ENCODE data around the gene CAMSAP1. TPM values are rescaled to one million over a fixed set of nuclear protein-coding genes. Genes with fewer than 3 reads are reported as not detected.

CAMSAP1 gene
- total and polyA plus RNA-seq, 2 donors (not counting 1 experiment from before 2014, with no cell fraction given): 6.6 to 31.0 TPM

DNA sequence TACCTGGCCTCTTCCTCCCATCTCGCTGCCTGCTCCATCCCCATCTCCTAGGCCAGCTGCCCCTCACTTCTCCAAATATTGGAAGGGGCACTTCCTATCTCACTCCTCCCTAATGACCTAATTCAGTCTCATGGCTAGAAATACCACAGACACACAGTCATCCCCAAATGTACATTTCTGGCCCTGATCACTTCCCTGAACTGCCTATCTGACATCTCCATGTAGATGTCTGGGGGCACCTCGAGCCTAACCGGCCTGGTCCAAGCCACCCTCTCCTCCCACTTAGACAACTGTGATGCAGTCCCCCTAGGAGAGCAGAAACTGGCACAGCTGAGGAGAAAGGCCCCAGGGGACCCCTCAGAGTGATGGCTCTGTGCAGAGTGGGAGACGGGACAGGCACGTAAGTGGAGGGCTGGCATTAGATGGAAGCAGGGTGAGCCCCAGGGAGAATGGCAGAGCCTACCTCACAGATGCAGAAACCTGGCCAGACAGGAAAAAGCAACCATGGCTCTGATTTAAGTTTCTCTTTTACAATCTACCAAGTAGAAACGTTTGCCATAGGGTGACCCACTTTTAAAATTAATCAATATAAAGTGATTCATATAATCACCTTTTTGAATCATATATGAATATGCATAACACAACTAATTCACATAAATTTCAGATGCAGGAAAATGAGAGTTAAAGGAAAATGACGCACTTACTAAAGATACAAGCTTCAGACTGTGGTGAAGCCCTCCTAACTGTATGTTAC lies 22.1 kb downstream of the CAMSAP1 start:
- Mint-ChIP-seq H3K27me3 (no peaks in the 10 kb centered on the region), H3K9me3 (ENCODE audit: insufficient read depth) (no peaks in the 10 kb centered on the region), H3K4me3 (no peak overlapping the region), H3K27ac (no peak overlapping the region), H3K4me1 (peaks cover 42% of the 10 kb centered on the region)
- no peaks in the 10 kb centered on the region for H3K27me3 ChIP-seq (replicated peaks in 1 of 4; ENCODE audit: control extremely low read depth in 1 of 4, control insufficient read depth in 3 of 4, insufficient read depth in 4 of 4, low read length in 3 of 4)
- no peak overlapping the region for H3K9ac ChIP-seq (ENCODE audit: low read length)
- no peak overlapping the region for H3K27ac ChIP-seq (ENCODE audit: low read length in 2 of 2)
- POLR2A ChIA-PET: no interaction called here
- DNase-seq (no peak), ATAC-seq (ENCODE audit: low read depth) (no peak)
- H3K4me3 ChIP-seq (ENCODE audit: control extremely low read depth in 1 of 5, extremely low read depth in 1 of 5, insufficient read depth in 1 of 5, low read depth in 2 of 5, low read length in 4 of 5): no peak overlapping the region
- H3K4me2 ChIP-seq (replicated peaks; ENCODE audit: low read depth, low read length, poor library complexity, severe bottlenecking): no peak overlapping the region
- 75% methylated on average over 5 of the region's 7 CpGs for WGBS (ENCODE audit: insufficient coverage)
- H3K36me3 ChIP-seq (replicated peaks in 1 of 2; ENCODE audit: control extremely low read depth in 1 of 2, control insufficient read depth in 1 of 2, extremely low read depth in 1 of 2, insufficient read depth in 2 of 2, low read length in 1 of 2): peaks cover 0 to 4% of the 10 kb centered on the region in 2 experiments
- no peak overlapping the region for H2AFZ ChIP-seq (ENCODE audit: insufficient read depth, low read depth, low read length, poor library complexity, severe bottlenecking)
- TF ChIP-seq, protein P1, sequence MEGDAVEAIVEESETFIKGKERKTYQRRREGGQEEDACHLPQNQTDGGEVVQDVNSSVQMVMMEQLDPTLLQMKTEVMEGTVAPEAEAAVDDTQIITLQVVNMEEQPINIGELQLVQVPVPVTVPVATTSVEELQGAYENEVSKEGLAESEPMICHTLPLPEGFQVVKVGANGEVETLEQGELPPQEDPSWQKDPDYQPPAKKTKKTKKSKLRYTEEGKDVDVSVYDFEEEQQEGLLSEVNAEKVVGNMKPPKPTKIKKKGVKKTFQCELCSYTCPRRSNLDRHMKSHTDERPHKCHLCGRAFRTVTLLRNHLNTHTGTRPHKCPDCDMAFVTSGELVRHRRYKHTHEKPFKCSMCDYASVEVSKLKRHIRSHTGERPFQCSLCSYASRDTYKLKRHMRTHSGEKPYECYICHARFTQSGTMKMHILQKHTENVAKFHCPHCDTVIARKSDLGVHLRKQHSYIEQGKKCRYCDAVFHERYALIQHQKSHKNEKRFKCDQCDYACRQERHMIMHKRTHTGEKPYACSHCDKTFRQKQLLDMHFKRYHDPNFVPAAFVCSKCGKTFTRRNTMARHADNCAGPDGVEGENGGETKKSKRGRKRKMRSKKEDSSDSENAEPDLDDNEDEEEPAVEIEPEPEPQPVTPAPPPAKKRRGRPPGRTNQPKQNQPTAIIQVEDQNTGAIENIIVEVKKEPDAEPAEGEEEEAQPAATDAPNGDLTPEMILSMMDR (IDR thresholded peaks at IDR 0.05): no peak
- TF ChIP-seq EZH2 (IDR thresholded peaks at IDR 0.05; ENCODE audit: borderline replicate concordance, insufficient read depth, low read depth, low read length, poor library complexity, severe bottlenecking): no peak
- H4K20me1 ChIP-seq (ENCODE audit: control insufficient read depth, insufficient read depth, low read length, poor library complexity, severe bottlenecking): peaks cover 73% of the 10 kb centered on the region
- H3K79me2 ChIP-seq (ENCODE audit: control insufficient read depth, insufficient read depth, low read length): peaks cover 91% of the 10 kb centered on the region
- CTCF ChIA-PET: no interaction called here
- H3K9me3 ChIP-seq (ENCODE audit: control extremely low read depth in 1 of 3, control insufficient read depth in 2 of 3, insufficient read depth in 1 of 3, low read length in 2 of 3): no peaks in the 10 kb centered on the region
- peaks cover 18 to 28% of the 10 kb centered on the region in 2 donors for H3K4me1 ChIP-seq (ENCODE audit: control insufficient read depth in 2 of 2, insufficient read depth in 2 of 2, low read length in 2 of 2)
- intact Hi-C loops (cut with micrococcal nuclease): no loop called here

DNA sequence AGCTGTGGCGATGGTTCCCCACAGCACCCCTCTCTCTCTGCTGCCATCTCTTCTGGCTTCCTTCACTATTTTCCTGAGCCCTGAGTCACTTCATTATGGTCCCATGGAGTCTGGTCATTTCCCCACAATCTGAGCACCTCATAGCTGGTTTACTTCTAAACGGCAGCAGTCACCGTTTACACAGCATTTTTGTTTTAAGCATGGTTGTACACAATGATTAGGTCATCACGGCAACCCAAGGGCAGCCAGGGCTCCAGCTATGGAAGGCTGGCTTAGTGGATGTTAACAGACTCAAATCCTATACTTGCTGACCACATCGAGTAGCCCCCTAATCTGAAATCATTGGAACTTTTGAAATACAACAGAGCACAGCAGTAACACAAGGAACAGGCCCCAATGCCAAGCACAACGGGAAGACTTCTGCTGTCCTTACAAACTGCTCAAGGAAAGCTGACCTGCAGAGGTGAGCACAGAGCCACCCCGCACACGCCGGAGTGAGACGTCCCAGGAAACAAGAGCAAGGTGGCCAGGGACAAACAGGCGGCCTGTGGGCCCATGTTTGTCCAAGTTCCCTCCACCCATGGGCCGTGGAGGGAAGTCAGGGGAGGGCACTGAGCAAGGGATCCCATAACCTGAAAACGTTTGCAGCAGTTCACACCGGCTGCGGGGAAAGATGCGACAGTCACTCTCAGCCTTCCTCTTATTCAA lies 22.9 kb downstream of the CAMSAP1 start:
- H3K36me3 ChIP-seq (replicated peaks in 1 of 2; ENCODE audit: control extremely low read depth in 1 of 2, control insufficient read depth in 1 of 2, extremely low read depth in 1 of 2, insufficient read depth in 2 of 2, low read length in 1 of 2): peaks cover 0 to 5% of the 10 kb centered on the region in 2 experiments
- H3K4me2 ChIP-seq (replicated peaks; ENCODE audit: low read depth, low read length, poor library complexity, severe bottlenecking): no peak overlapping the region
- no peak overlapping the region for H3K9ac ChIP-seq (ENCODE audit: low read length)
- Mint-ChIP-seq H3K27me3 (no peaks in the 10 kb centered on the region), H3K9me3 (ENCODE audit: insufficient read depth) (no peaks in the 10 kb centered on the region), H3K27ac (no peak overlapping the region), H3K4me3 (no peak overlapping the region), H3K4me1 (peaks cover 42% of the 10 kb centered on the region)
- ChIA-PET POLR2A (no interaction called here), CTCF (no interaction called here)
- DNase-seq: no peak
- intact Hi-C loops (cut with micrococcal nuclease): no loop called here
- peaks cover 83% of the 10 kb centered on the region for H3K79me2 ChIP-seq (ENCODE audit: control insufficient read depth, insufficient read depth, low read length)
- H3K27me3 ChIP-seq (replicated peaks in 1 of 4; ENCODE audit: control extremely low read depth in 1 of 4, control insufficient read depth in 3 of 4, insufficient read depth in 4 of 4, low read length in 3 of 4): no peaks in the 10 kb centered on the region
- H3K9me3 ChIP-seq (ENCODE audit: control extremely low read depth in 1 of 3, control insufficient read depth in 2 of 3, insufficient read depth in 1 of 3, low read length in 2 of 3): no peaks in the 10 kb centered on the region
- ATAC-seq (ENCODE audit: low read depth): no peak
- H3K4me3 ChIP-seq (ENCODE audit: control extremely low read depth in 1 of 5, extremely low read depth in 1 of 5, insufficient read depth in 1 of 5, low read depth in 2 of 5, low read length in 4 of 5): no peak overlapping the region
- peaks cover 18 to 28% of the 10 kb centered on the region in 2 donors for H3K4me1 ChIP-seq (ENCODE audit: control insufficient read depth in 2 of 2, insufficient read depth in 2 of 2, low read length in 2 of 2)
- peaks cover 69% of the 10 kb centered on the region for H4K20me1 ChIP-seq (ENCODE audit: control insufficient read depth, insufficient read depth, low read length, poor library complexity, severe bottlenecking)
- TF ChIP-seq, protein P1 (IDR thresholded peaks at IDR 0.05): no peak
- no peak for TF ChIP-seq EZH2 (IDR thresholded peaks at IDR 0.05; ENCODE audit: borderline replicate concordance, insufficient read depth, low read depth, low read length, poor library complexity, severe bottlenecking)
- 96% methylated on average over 13 of the region's 16 CpGs for WGBS (ENCODE audit: insufficient coverage)
- H2AFZ ChIP-seq (ENCODE audit: insufficient read depth, low read depth, low read length, poor library complexity, severe bottlenecking): no peak overlapping the region
- H3K27ac ChIP-seq (ENCODE audit: low read length in 2 of 2): no peak overlapping the region
